Stimulated activated naive CD4-positive, alpha-beta T cell (primary cell): ENCODE results near the gene RAD23A.

Experiments used
- DNase-seq, 6 experiments: peaks; one replicate each; lab custom pipeline; 2025; lab: John Stamatoyannopoulos, UW

RAD23A gene

GRCh38 chr19:12984683-12985048 lies 39.0 kb downstream of the RAD23A start:
- no peak for DNase-seq

- DNase-seq = no peak
Observed at GRCh38 chr19:12985049-12985776, 39.6 kb downstream of the RAD23A start.

- no peak for DNase-seq
Observed at GRCh38 chr19:12986726-12987125, 41.1 kb downstream of the RAD23A start.

- DNase-seq = no peak
Observed at GRCh38 chr19:12987190-12987589, 41.5 kb downstream of the RAD23A start.

- DNase-seq = no peak
Observed at GRCh38 chr19:12987781-12988180, 42.1 kb downstream of the RAD23A start.

- DNase-seq = no peak
Observed at GRCh38 chr19:12990431-12990830, 44.8 kb downstream of the RAD23A start.

GRCh38 chr19:12990853-12991252 lies 45.2 kb downstream of the RAD23A start:
- DNase-seq = no peak

GRCh38 chr19:12991296-12991695 lies 45.6 kb downstream of the RAD23A start:
- no peak for DNase-seq

GRCh38 chr19:12992729-12993128 lies 47.1 kb downstream of the RAD23A start:
- DNase-seq = no peak

GRCh38 chr19:12993562-12993961 lies 47.9 kb downstream of the RAD23A start:
- no peak for DNase-seq

GRCh38 chr19:12994701-12995595 lies 49.3 kb downstream of the RAD23A start, which contains the start of gene NFIX:
NFIX (plus strand) TSS chr19:12995475; CDS start chr19:12995838, 363 bp downstream.
- peak; percentile 31 to 63 (median 56) for DNase-seq

- peak in 2 of 6 experiments; percentile 19 to 20 for DNase-seq
Observed at GRCh38 chr19:12995596-12996405, 50.1 kb downstream of the RAD23A start.

GRCh38 chr19:12996406-12997094 lies 50.9 kb downstream of the RAD23A start:
- DNase-seq = no peak

GRCh38 chr19:12997179-12997966 lies 51.7 kb downstream of the RAD23A start:
- DNase-seq = peak in 1 of 6 experiments; percentile 26

GRCh38 chr19:12997967-12998940 lies 52.6 kb downstream of the RAD23A start:
- no peak for DNase-seq

- DNase-seq = no peak
Observed at GRCh38 chr19:13001166-13001501, 55.5 kb downstream of the RAD23A start.

- no peak for DNase-seq
Observed at GRCh38 chr19:13001502-13002165, 56.0 kb downstream of the RAD23A start.

GRCh38 chr19:13002166-13002898 lies 56.7 kb downstream of the RAD23A start:
- no peak for DNase-seq
